ENCODE data around the gene CYTH2. TPM values are rescaled to one million over a fixed set of nuclear protein-coding genes. Genes with fewer than 3 reads are reported as not detected.

CYTH2 gene
- total and polyA plus RNA-seq, 7 donors = 21.8 to 45.2 (median 36.6) TPM

DNA sequence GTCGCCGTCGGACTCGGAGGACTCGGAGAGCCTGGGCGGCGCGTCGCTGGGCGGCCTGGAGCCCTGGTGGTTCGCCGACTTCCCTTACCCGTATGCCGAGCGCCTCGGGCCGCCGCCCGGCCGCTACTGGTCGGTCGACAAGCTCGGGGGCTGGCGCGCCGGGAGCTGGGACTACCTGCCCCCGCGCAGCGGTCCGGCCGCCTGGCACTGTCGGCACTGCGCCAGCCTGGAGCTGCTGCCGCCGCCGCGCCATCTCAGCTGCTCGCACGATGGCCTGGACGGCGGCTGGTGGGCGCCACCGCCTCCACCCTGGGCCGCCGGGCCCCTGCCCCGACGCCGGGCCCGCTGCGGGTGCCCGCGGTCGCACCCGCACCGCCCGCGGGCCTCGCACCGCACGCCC is 25.9 kb upstream of the CYTH2 start:
- H3K27me3 ChIP-seq (ENCODE audit: insufficient read depth in 3 of 3, low read length in 2 of 3) = peaks cover 0 to 40% (median 17%) of the 10 kb centered on the region in 3 donors
- intact Hi-C loops (cut with DNase I) = no loop called here
- no peak for DNase-seq
- no peak overlapping the region for H3K27ac ChIP-seq
- ATAC-seq = no peak
- peak overlapping the region; percentile 45 for H3K4me3 ChIP-seq
- peaks cover 0 to 14% of the 10 kb centered on the region in 2 donors for H3K36me3 ChIP-seq (ENCODE audit: insufficient read depth in 1 of 2, low read depth in 1 of 2)
- H3K4me1 ChIP-seq = peaks cover 19% of the 10 kb centered on the region
- no peak for TF ChIP-seq CTCF (IDR thresholded peaks at IDR 0.05)
- WGBS, 3 donors = 2 to 3% (median 3%) methylated on average over 28 to 60 of the region's 60 CpGs
- no peaks in the 10 kb centered on the region for H3K9me3 ChIP-seq

- TF ChIP-seq CTCF (IDR thresholded peaks at IDR 0.05) = no peak
- H3K4me1 ChIP-seq = peaks cover 19% of the 10 kb centered on the region
- intact Hi-C loops (cut with DNase I) = no loop called here
- peaks cover 4 to 19% of the 10 kb centered on the region in 2 donors for H3K36me3 ChIP-seq (ENCODE audit: insufficient read depth in 1 of 2, low read depth in 1 of 2)
- H3K9me3 ChIP-seq = no peaks in the 10 kb centered on the region
- ATAC-seq = no peak
- WGBS, 3 donors = 5 to 7% (median 6%) methylated on average over 22 to 45 of the region's 45 CpGs
- DNase-seq = no peak
- H3K4me3 ChIP-seq = peak overlapping the region; percentile 97
- H3K27me3 ChIP-seq (ENCODE audit: insufficient read depth in 3 of 3, low read length in 2 of 3) = peaks cover 0 to 37% (median 17%) of the 10 kb centered on the region in 3 donors
- H3K27ac ChIP-seq = no peak overlapping the region
Measured at GRCh38 chr19:48443731-48444128, 25.4 kb upstream of the CYTH2 start.

DNA sequence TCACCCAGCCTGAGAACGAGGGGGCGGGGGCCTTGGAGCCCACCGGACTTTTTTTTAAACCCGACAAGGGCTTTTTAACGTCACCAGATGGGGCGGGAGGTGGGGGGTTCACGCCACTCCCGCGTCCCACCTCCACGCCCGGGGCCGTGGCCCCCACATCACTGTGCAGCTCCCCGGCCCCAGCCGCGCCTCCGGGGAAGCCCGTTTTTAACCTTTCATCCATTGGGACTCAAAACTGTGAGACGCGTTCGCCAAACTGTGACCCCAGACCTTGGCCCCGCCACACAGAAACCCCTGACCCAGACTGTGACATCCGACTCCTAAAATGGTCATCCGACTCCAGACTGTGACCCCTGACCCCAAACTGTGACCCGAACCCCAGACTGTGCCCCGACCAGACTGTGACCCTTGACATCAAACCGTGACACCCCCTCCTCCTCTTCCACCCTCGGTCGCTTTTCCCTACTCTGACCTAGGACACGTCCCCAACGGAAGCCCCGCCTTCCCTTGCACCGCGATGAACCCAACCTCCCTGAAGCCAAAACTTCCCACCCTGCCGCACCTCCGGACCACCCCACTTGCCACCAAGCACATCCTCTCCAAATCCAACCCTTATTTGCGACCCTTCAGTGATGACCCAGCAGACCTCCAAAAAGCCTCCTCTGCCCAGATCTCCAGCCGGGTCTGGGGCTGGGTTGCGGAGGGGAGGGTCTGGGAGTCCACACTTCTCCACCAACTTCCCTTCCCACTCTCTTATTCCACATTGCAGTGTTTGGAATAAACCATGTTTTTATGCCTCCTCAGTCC is 24.8 kb upstream of the CYTH2 start:
- peak overlapping the region; percentile 97 for H3K4me3 ChIP-seq
- intact Hi-C loops (cut with DNase I) = no loop called here
- H3K36me3 ChIP-seq (ENCODE audit: insufficient read depth in 1 of 2, low read depth in 1 of 2) = peaks cover 4 to 25% of the 10 kb centered on the region in 2 donors
- ATAC-seq = no peak
- peak overlapping the region; percentile 94 for H3K27ac ChIP-seq
- no peak for TF ChIP-seq CTCF (IDR thresholded peaks at IDR 0.05)
- 9 to 13% (median 11%) methylated on average over 36 to 38 of the region's 38 CpGs for WGBS, 3 donors
- H3K4me1 ChIP-seq = peaks cover 19% of the 10 kb centered on the region
- H3K9me3 ChIP-seq = no peaks in the 10 kb centered on the region
- peaks cover 0 to 37% (median 17%) of the 10 kb centered on the region in 3 donors for H3K27me3 ChIP-seq (ENCODE audit: insufficient read depth in 3 of 3, low read length in 2 of 3)
- DNase-seq = no peak

GRCh38 chr19:48444936-48445200 is 24.3 kb upstream of the CYTH2 start:
- Histone ChIP-seq H3K9me3 (no peaks in the 10 kb centered on the region), H3K36me3 (ENCODE audit: insufficient read depth in 1 of 2, low read depth in 1 of 2) (peaks cover 4 to 30% of the 10 kb centered on the region in 2 donors), H3K4me1 (peaks cover 19% of the 10 kb centered on the region), H3K27me3 (ENCODE audit: insufficient read depth in 3 of 3, low read length in 2 of 3) (peaks cover 0 to 32% (median 17%) of the 10 kb centered on the region in 3 donors), H3K4me3 (peak overlapping the region; percentile 97), H3K27ac (peak overlapping the region; percentile 94)
- TF ChIP-seq CTCF (IDR thresholded peaks at IDR 0.05) = no peak
- intact Hi-C loops (cut with DNase I) = no loop called here
- DNase-seq (no peak), ATAC-seq (no peak)
- 18 to 28% (median 22%) methylated on average over 3 of the region's 3 CpGs for WGBS, 3 donors

DNA sequence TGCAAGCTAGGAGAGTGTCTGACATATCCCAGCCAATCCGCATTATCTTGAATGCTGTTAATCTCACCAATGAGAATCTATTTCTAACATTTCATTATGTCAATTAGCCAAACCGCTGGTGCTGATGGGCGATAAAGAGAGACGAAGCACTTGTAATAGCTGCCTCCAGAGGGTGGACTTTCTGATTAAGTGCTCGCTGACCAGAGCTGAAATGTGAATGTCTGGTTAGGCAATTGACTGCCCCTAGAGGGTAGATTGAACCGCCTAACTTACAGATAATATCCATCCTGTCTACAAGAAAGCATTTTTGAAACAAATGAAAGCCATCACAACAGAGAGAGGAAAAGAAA is 23.9 kb upstream of the CYTH2 start:
- peaks cover 0 to 29% (median 17%) of the 10 kb centered on the region in 3 donors for H3K27me3 ChIP-seq (ENCODE audit: insufficient read depth in 3 of 3, low read length in 2 of 3)
- no peak for DNase-seq
- WGBS, 3 donors = 2 to 7% (median 3%) methylated on average over 6 of the region's 6 CpGs
- peak overlapping the region; percentile 97 for H3K4me3 ChIP-seq
- no peaks in the 10 kb centered on the region for H3K9me3 ChIP-seq
- H3K36me3 ChIP-seq (ENCODE audit: insufficient read depth in 1 of 2, low read depth in 1 of 2) = peaks cover 4 to 34% of the 10 kb centered on the region in 2 donors
- H3K4me1 ChIP-seq = peaks cover 19% of the 10 kb centered on the region
- peak; percentile 45 for TF ChIP-seq CTCF (IDR thresholded peaks at IDR 0.05)
- H3K27ac ChIP-seq = peak overlapping the region; percentile 94
- intact Hi-C loops (cut with DNase I) = no loop called here
- peak; percentile 63 to 77 (median 70) for ATAC-seq
